Caco-2 (cell line): ENCODE measurements around the gene KDM4B. TPM values are rescaled to one million over a fixed set of nuclear protein-coding genes. Genes with fewer than 3 reads are reported as not detected.
A peak's percentile ranks its signal among the peaks of the same experiment; 100 is the strongest.

Experiments
- BruUV-seq: library from RNA; stranded (reverse); fragments of 400-500 nt; replicated peaks from 2 replicates; lab custom pipeline; 2021; lab: Mats Ljungman, UMichigan
- CTCF ChIA-PET: fragments of 300-600 bp; sonication (Branson Sonifier 250); formaldehyde crosslinking; loops from one replicate; lab custom pipeline; 2022; ENCODE audit warnings: antibody characterized with exemption; lab: Charles Lee
- POLR2A ChIA-PET: fragments of 300-600 bp; sonication (Branson Sonifier 250); formaldehyde crosslinking; loops from one replicate; lab custom pipeline; 2022; ENCODE audit warnings: antibody characterized with exemption; lab: Charles Lee
- DNase-seq, 2 experiments: peaks; one replicate each; pipeline versions ENCODE4 v3.0.0 to v3.0.0-alpha.2; 2020 to 2022
- H3K27me3 ChIP-seq: replicated peaks from 2 replicates; pipeline ENCODE4 v1.6.0; 2011; ENCODE audit warnings: low read length; ENCODE audit not compliant: control insufficient read depth, insufficient read depth
- H3K36me3 ChIP-seq: 2 replicates; pipeline ENCODE4 v1.5.1; 2011; ENCODE audit warnings: low read length; ENCODE audit not compliant: control insufficient read depth, insufficient read depth
- H3K4me1 ChIP-seq: fragments of 250-450 bp; sonication (Bioruptor Pico); 2 replicates; pipeline ENCODE4 v1.5.1; 2020; ENCODE audit warnings: mild to moderate bottlenecking
- H3K4me3 ChIP-seq: 2 replicates; pipeline ENCODE4 v1.5.1; 2011; ENCODE audit warnings: low read depth, mild to moderate bottlenecking, control low read depth, low read length
- H3K9me3 ChIP-seq: fragments of 250-450 bp; sonication (Bioruptor Pico); 2 replicates; pipeline ENCODE4 v1.5.1; 2020; ENCODE audit warnings: mild to moderate bottlenecking, moderate library complexity
- H3K27ac Mint-ChIP-seq: one replicate; pipeline ENCODE4 v1.8.0; 2022; ENCODE audit warnings: mixed read lengths; ENCODE audit not compliant: unreplicated experiment
- H3K27me3 Mint-ChIP-seq: one replicate; pipeline ENCODE4 v1.8.0; 2022; ENCODE audit warnings: mixed read lengths; ENCODE audit not compliant: insufficient read depth, unreplicated experiment
- H3K36me3 Mint-ChIP-seq: one replicate; pipeline ENCODE4 v1.8.0; 2022; ENCODE audit warnings: mild to moderate bottlenecking, mixed read lengths; ENCODE audit not compliant: insufficient read depth, unreplicated experiment
- H3K4me1 Mint-ChIP-seq: one replicate; pipeline ENCODE4 v1.8.0; 2022; ENCODE audit warnings: low read depth, mixed read lengths; ENCODE audit not compliant: unreplicated experiment
- H3K4me3 Mint-ChIP-seq: one replicate; pipeline ENCODE4 v1.8.0; 2022; ENCODE audit warnings: mild to moderate bottlenecking, moderate library complexity, mixed read lengths; ENCODE audit not compliant: unreplicated experiment
- H3K9me3 Mint-ChIP-seq: one replicate; pipeline ENCODE4 v1.8.0; 2022; ENCODE audit warnings: mixed read lengths; ENCODE audit not compliant: unreplicated experiment
- intact Hi-C: fragments of 100-400 bp; cut with micrococcal nuclease; formaldehyde crosslinking; loops from one replicate; pipeline ENCODE4 v1.10.0; 2022; ENCODE audit not compliant: unreplicated experiment
- total RNA-seq: library from RNA; stranded (reverse); gene quantifications from 2 replicates; pipeline ENCODE4 v1.2.3, GENCODE V29; 2022
- TF ChIP-seq, protein P1 (sequence below), 2 experiments: fragments of 200-600 bp in 1 of 2; IDR thresholded peaks; 1 replicate in 1 of 2; 2 replicates in 1 of 2; pipeline versions ENCODE4 v1.5.1 to v1.8.0; 2011 to 2022; ENCODE audit warnings: antibody characterized with exemption in 1 of 2, control low read depth in 1 of 2, inconsistent platforms in 1 of 2, low read depth in 1 of 2, low read length in 1 of 2, mild to moderate bottlenecking in 1 of 2, moderate library complexity in 1 of 2; ENCODE audit not compliant: insufficient read depth in 1 of 2, severe bottlenecking in 1 of 2, unreplicated experiment in 1 of 2

Gene KDM4B
- total RNA-seq, 1 experiment from 2014 or later: 27.4 TPM

DNA sequence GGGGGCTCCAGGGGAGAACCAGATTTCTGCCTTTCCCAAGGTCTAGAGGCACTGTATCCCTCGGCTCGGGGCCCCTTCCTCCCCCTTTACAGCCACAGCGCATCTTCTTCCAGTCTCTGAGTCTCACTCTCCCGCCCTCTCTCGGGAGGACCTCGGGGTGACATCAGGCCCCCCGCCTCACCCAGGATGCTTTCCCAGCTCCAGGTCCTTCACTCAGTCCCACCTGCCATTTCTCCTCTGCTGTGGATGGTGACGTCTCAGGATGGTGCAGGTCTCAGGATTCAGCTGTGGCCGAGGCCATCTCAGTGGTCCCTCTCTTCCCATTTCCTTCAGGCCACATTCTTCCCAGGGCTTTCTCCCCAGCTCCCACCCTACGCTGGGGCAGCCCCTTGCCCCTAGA is 13.6 kb upstream of the KDM4B start:
- H3K36me3 Mint-ChIP-seq: peaks cover 80% of the 10 kb centered on the region
- no peaks in the 10 kb centered on the region for H3K27me3 Mint-ChIP-seq
- POLR2A ChIA-PET: no interaction called here
- TF ChIP-seq, protein P1, sequence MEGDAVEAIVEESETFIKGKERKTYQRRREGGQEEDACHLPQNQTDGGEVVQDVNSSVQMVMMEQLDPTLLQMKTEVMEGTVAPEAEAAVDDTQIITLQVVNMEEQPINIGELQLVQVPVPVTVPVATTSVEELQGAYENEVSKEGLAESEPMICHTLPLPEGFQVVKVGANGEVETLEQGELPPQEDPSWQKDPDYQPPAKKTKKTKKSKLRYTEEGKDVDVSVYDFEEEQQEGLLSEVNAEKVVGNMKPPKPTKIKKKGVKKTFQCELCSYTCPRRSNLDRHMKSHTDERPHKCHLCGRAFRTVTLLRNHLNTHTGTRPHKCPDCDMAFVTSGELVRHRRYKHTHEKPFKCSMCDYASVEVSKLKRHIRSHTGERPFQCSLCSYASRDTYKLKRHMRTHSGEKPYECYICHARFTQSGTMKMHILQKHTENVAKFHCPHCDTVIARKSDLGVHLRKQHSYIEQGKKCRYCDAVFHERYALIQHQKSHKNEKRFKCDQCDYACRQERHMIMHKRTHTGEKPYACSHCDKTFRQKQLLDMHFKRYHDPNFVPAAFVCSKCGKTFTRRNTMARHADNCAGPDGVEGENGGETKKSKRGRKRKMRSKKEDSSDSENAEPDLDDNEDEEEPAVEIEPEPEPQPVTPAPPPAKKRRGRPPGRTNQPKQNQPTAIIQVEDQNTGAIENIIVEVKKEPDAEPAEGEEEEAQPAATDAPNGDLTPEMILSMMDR (IDR thresholded peaks at IDR 0.05; ENCODE audit: insufficient read depth in 1 of 2, low read depth in 1 of 2, low read length in 1 of 2, severe bottlenecking in 1 of 2, unreplicated experiment in 1 of 2): no peak
- H3K4me1 Mint-ChIP-seq: no peaks in the 10 kb centered on the region
- peak overlapping the region; percentile 67 for H3K27ac Mint-ChIP-seq
- CTCF ChIA-PET: no interaction called here
- no peak for DNase-seq
- Histone ChIP-seq H3K4me3 (no peak overlapping the region), H3K9me3 (no peaks in the 10 kb centered on the region), H3K36me3 (no peaks in the 10 kb centered on the region), H3K27me3 (no peaks in the 10 kb centered on the region), H3K4me1 (no peaks in the 10 kb centered on the region)
- intact Hi-C loops: no loop called here
- H3K4me3 Mint-ChIP-seq: no peak overlapping the region
- no peaks in the 10 kb centered on the region for H3K9me3 Mint-ChIP-seq
- no TSS peak for BruUV-seq

DNA sequence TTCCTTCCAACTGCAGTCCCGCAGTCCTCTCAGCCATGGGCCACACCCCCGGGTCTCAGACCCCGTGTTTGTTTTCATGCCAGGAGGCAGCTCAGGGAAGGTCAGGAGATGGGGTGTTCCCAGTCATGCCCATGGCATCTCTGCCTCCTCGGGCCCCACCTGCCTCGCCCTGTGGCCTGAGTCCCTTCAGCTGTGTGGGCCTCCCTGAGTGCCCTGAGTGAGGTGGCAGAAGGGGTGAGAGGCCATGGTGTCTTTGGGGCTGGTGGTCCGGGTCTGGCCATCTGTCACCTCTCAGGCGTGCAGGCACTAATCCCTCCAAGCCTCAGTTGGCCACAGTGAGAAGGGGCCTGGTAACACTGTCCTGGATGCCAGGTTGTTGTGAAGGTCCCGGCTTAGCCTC is 10.9 kb upstream of the KDM4B start:
- POLR2A ChIA-PET: no interaction called here
- H3K9me3 ChIP-seq: no peaks in the 10 kb centered on the region
- H3K9me3 Mint-ChIP-seq: no peaks in the 10 kb centered on the region
- H3K27me3 ChIP-seq: no peaks in the 10 kb centered on the region
- no peak overlapping the region for H3K4me3 Mint-ChIP-seq
- no peaks in the 10 kb centered on the region for H3K4me1 ChIP-seq
- no peaks in the 10 kb centered on the region for H3K27me3 Mint-ChIP-seq
- TF ChIP-seq, protein P1 (IDR thresholded peaks at IDR 0.05; ENCODE audit: insufficient read depth in 1 of 2, low read depth in 1 of 2, low read length in 1 of 2, severe bottlenecking in 1 of 2, unreplicated experiment in 1 of 2): no peak
- H3K4me1 Mint-ChIP-seq: no peaks in the 10 kb centered on the region
- H3K27ac Mint-ChIP-seq: no peak overlapping the region
- peaks cover 64% of the 10 kb centered on the region for H3K36me3 Mint-ChIP-seq
- intact Hi-C loops: no loop called here
- BruUV-seq: no TSS peak
- CTCF ChIA-PET: interaction anchor here (0.5 kb wide), 1 partner anchor 612 kb away, joined by 4 read pairs; no protein-coding TSS in a partner anchor
- no peak overlapping the region for H3K4me3 ChIP-seq
- H3K36me3 ChIP-seq: no peaks in the 10 kb centered on the region
- no peak for DNase-seq

DNA sequence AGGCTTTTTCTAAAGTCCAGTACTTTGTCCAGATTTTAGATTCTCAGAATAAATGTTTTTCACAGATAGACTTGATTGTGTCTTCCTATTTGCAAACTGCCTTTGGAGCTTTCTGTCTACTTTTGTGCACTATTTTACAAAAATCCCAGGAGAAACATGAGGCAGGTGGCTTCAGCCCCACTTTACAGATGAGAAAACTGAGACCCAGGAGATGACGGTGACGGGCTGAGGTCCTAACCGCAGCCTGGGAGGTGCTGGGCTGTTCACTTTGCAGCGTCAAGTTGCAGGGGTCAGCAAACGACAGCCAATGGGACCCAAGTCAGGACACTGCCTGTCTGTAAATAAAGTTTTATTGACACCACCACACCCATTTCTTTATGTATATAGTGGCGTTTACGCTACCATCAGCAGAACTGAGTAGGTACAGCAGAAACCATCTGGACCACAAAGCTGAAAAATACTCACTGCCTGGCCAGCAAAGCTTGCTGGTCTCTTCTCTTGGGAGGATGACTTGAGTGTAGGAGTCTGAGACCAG is 6.8 kb upstream of the KDM4B start:
- no peaks in the 10 kb centered on the region for H3K27me3 Mint-ChIP-seq
- Histone ChIP-seq H3K4me1 (no peaks in the 10 kb centered on the region), H3K36me3 (no peaks in the 10 kb centered on the region), H3K9me3 (no peaks in the 10 kb centered on the region), H3K4me3 (no peak overlapping the region), H3K27me3 (no peaks in the 10 kb centered on the region)
- BruUV-seq: no TSS peak
- intact Hi-C loops: no loop called here
- H3K36me3 Mint-ChIP-seq: peaks cover 45% of the 10 kb centered on the region
- H3K4me3 Mint-ChIP-seq: no peak overlapping the region
- ChIA-PET POLR2A (no interaction called here), CTCF (interaction anchor here (0.7 kb wide), 1 partner anchor 150 kb away, joined by 3 read pairs; no protein-coding TSS in a partner anchor)
- TF ChIP-seq, protein P1 (IDR thresholded peaks at IDR 0.05; ENCODE audit: insufficient read depth in 1 of 2, low read depth in 1 of 2, low read length in 1 of 2, severe bottlenecking in 1 of 2, unreplicated experiment in 1 of 2): no peak
- no peaks in the 10 kb centered on the region for H3K4me1 Mint-ChIP-seq
- no peak for DNase-seq
- no peak overlapping the region for H3K27ac Mint-ChIP-seq
- no peaks in the 10 kb centered on the region for H3K9me3 Mint-ChIP-seq
